GM10266 (cell line): ENCODE results near the gene BLVRB.
"Not testable (repeated sequence)": the region's sequence is repeated elsewhere in the genome, so short reads cannot be mapped to it uniquely, and the experiment has no call there.

ENCODE experiments used
- DNase-seq: peaks from one replicate; pipeline ENCODE4 v3.0.0; 2012; ENCODE audit errors: extremely low spot score
- CTCF ChIP-seq: IDR thresholded peaks from 2 replicates; pipeline ENCODE4 v1.5.1; 2012; ENCODE audit warnings: mild to moderate bottlenecking, low read depth; ENCODE audit not compliant: control insufficient read depth, insufficient read depth; ENCODE audit errors: missing control alignments

The BLVRB gene

GRCh38 chr19:40433391-40434216, 31.9 kb downstream of the BLVRB start:
- no peak for TF ChIP-seq CTCF
- peak; percentile 89 for DNase-seq

GRCh38 chr19:40432760-40433159, 32.8 kb downstream of the BLVRB start:
- not testable (repeated sequence) for DNase-seq

GRCh38 chr19:40431698-40432097, 33.8 kb downstream of the BLVRB start:
- no peak for TF ChIP-seq CTCF
- no peak for DNase-seq

GRCh38 chr19:40430242-40430641, 35.3 kb downstream of the BLVRB start:
- DNase-seq, result not testable (repeated sequence)

- not testable (repeated sequence) for DNase-seq
Measured at GRCh38 chr19:40428197-40428596, 37.3 kb downstream of the BLVRB start.

- DNase-seq, result peak; percentile 99
- peak; percentile 56 for TF ChIP-seq CTCF
Measured at GRCh38 chr19:40425450-40426287, 39.9 kb downstream of the BLVRB start, which contains the start of gene SERTAD1. Gene SERTAD1 (minus strand): TSS chr19:40425992. CDS start chr19:40423546, 2,446 bp downstream.

GRCh38 chr19:40424637-40425449, 40.7 kb downstream of the BLVRB start:
- DNase-seq, result peak; percentile 55

More at GRCh38 chr19:40424637-40425449, 40.7 kb downstream of the BLVRB start:
- TF ChIP-seq CTCF, result no peak
